ENCODE data around the gene ST6GALNAC5. TPM values are rescaled to one million over a fixed set of nuclear protein-coding genes. Genes with fewer than 3 reads are reported as not detected.

The ST6GALNAC5 gene
- total RNA-seq, 4 donors from 2014 or later: 0.49 to 14.1 (median 2.1) TPM

- Histone ChIP-seq H3K27ac (no peak overlapping the region), H3K4me3 (no peak overlapping the region), H3K27me3 (no peaks in the 10 kb centered on the region), H3K9me3 (no peaks in the 10 kb centered on the region), H3K36me3 (no peaks in the 10 kb centered on the region), H3K4me1 (no peaks in the 10 kb centered on the region)
- no peak for DNase-seq (ENCODE audit: low spot score in 2 of 2)
- TF ChIP-seq POLR2AphosphoS5 (IDR thresholded peaks at IDR 0.05): no peak
- TF ChIP-seq CTCF (IDR thresholded peaks at IDR 0.05): no peak
- TF ChIP-seq EP300 (IDR thresholded peaks at IDR 0.05): no peak
- TF ChIP-seq POLR2A (IDR thresholded peaks at IDR 0.05): no peak
- 78% methylated on average over 3 of the region's 3 CpGs for WGBS
Observed at GRCh38 chr1:77007675-77008074, 140.4 kb downstream of the ST6GALNAC5 start.

- no peak for TF ChIP-seq EP300 (IDR thresholded peaks at IDR 0.05)
- Histone ChIP-seq H3K27ac (no peak overlapping the region), H3K27me3 (no peaks in the 10 kb centered on the region)
Observed at GRCh38 chr1:77010937-77011336, 143.7 kb downstream of the ST6GALNAC5 start.

GRCh38 chr1:77012066-77012465 lies 144.8 kb downstream of the ST6GALNAC5 start:
- Histone ChIP-seq H3K27ac (no peak overlapping the region), H3K4me1 (no peaks in the 10 kb centered on the region), H3K4me3 (no peak overlapping the region), H3K36me3 (no peaks in the 10 kb centered on the region), H3K9me3 (no peaks in the 10 kb centered on the region), H3K27me3 (no peaks in the 10 kb centered on the region)
- 76% methylated on average over 1 of the region's 1 CpG for WGBS
- TF ChIP-seq EP300 (IDR thresholded peaks at IDR 0.05) (no peak), POLR2AphosphoS5 (IDR thresholded peaks at IDR 0.05) (no peak), CTCF (IDR thresholded peaks at IDR 0.05) (no peak), POLR2A (IDR thresholded peaks at IDR 0.05) (no peak)
- no peak for DNase-seq (ENCODE audit: low spot score in 2 of 2)

More at GRCh38 chr1:77010937-77011336, 143.7 kb downstream of the ST6GALNAC5 start:
- Histone ChIP-seq H3K9me3 (no peaks in the 10 kb centered on the region), H3K36me3 (no peaks in the 10 kb centered on the region), H3K4me3 (no peak overlapping the region), H3K4me1 (no peaks in the 10 kb centered on the region)
- 79% methylated on average over 8 of the region's 8 CpGs for WGBS
- DNase-seq (ENCODE audit: low spot score in 2 of 2): no peak

- H3K4me3 ChIP-seq: no peak overlapping the region
- H3K36me3 ChIP-seq: no peaks in the 10 kb centered on the region
- TF ChIP-seq POLR2A (IDR thresholded peaks at IDR 0.05) (no peak), CTCF (IDR thresholded peaks at IDR 0.05) (no peak), POLR2AphosphoS5 (IDR thresholded peaks at IDR 0.05) (no peak), EP300 (IDR thresholded peaks at IDR 0.05) (no peak)
- H3K27me3 ChIP-seq: no peaks in the 10 kb centered on the region
- H3K27ac ChIP-seq: no peak overlapping the region
- DNase-seq (ENCODE audit: low spot score in 2 of 2): no peak
- 92% methylated on average over 5 of the region's 5 CpGs for WGBS
- H3K4me1 ChIP-seq: no peaks in the 10 kb centered on the region
- no peaks in the 10 kb centered on the region for H3K9me3 ChIP-seq
Observed at GRCh38 chr1:77014073-77014788, 147.0 kb downstream of the ST6GALNAC5 start.

- no peak overlapping the region for H3K27ac ChIP-seq
- no peak overlapping the region for H3K4me3 ChIP-seq
- no peak for DNase-seq (ENCODE audit: low spot score in 2 of 2)
- H3K9me3 ChIP-seq: no peaks in the 10 kb centered on the region
- H3K27me3 ChIP-seq: no peaks in the 10 kb centered on the region
- no peaks in the 10 kb centered on the region for H3K36me3 ChIP-seq
- WGBS: 67% methylated on average over 2 of the region's 2 CpGs
- H3K4me1 ChIP-seq: no peaks in the 10 kb centered on the region
- TF ChIP-seq POLR2A (IDR thresholded peaks at IDR 0.05): no peak
Observed at GRCh38 chr1:77015748-77016341, 148.6 kb downstream of the ST6GALNAC5 start.

- WGBS: 56% methylated on average over 2 of the region's 2 CpGs
- Histone ChIP-seq H3K9me3 (no peaks in the 10 kb centered on the region), H3K27ac (no peak overlapping the region), H3K27me3 (no peaks in the 10 kb centered on the region), H3K4me3 (no peak overlapping the region), H3K4me1 (no peaks in the 10 kb centered on the region), H3K36me3 (no peaks in the 10 kb centered on the region)
- no peak for DNase-seq (ENCODE audit: low spot score in 2 of 2)
- TF ChIP-seq POLR2AphosphoS5 (IDR thresholded peaks at IDR 0.05) (no peak), EP300 (IDR thresholded peaks at IDR 0.05) (no peak), CTCF (IDR thresholded peaks at IDR 0.05) (no peak), POLR2A (IDR thresholded peaks at IDR 0.05) (no peak)
Observed at GRCh38 chr1:77016386-77016985, 149.2 kb downstream of the ST6GALNAC5 start.

All from suprapubic skin (tissue), 4 donors.